Memory B cell (primary cell): ENCODE results near the gene TNFSF11.

ENCODE experiments used
- ATAC-seq: fragments of 150-1000 bp; cut with Tn5 transposase; 2 replicates; pipeline ENCODE4 v1.10.0; 2021; ENCODE audit warnings: low read depth, mild to moderate bottlenecking, moderate library complexity
- DNase-seq, 2 donors: peaks; one replicate each; pipeline ENCODE4 v3.0.0; 2022; ENCODE audit warnings: low spot score in 2 of 2
- H3K27ac Mint-ChIP-seq: one replicate; pipeline ENCODE4 v1.8.0; 2022; ENCODE audit warnings: mild to moderate bottlenecking, moderate library complexity, mixed read lengths
- H3K27me3 Mint-ChIP-seq: one replicate; pipeline ENCODE4 v1.8.0; 2022; ENCODE audit warnings: mixed read lengths
- H3K36me3 Mint-ChIP-seq: one replicate; pipeline ENCODE4 v1.8.0; 2022; ENCODE audit warnings: mild to moderate bottlenecking, mixed read lengths
- H3K4me1 Mint-ChIP-seq: one replicate; pipeline ENCODE4 v1.8.0; 2022; ENCODE audit warnings: mixed read lengths
- H3K4me3 Mint-ChIP-seq: one replicate; pipeline ENCODE4 v1.8.0; 2022; ENCODE audit warnings: mild to moderate bottlenecking, moderate library complexity, mixed read lengths
- H3K9me3 Mint-ChIP-seq: one replicate; pipeline ENCODE4 v1.8.0; 2022; ENCODE audit warnings: mixed read lengths

TNFSF11 gene

DNA sequence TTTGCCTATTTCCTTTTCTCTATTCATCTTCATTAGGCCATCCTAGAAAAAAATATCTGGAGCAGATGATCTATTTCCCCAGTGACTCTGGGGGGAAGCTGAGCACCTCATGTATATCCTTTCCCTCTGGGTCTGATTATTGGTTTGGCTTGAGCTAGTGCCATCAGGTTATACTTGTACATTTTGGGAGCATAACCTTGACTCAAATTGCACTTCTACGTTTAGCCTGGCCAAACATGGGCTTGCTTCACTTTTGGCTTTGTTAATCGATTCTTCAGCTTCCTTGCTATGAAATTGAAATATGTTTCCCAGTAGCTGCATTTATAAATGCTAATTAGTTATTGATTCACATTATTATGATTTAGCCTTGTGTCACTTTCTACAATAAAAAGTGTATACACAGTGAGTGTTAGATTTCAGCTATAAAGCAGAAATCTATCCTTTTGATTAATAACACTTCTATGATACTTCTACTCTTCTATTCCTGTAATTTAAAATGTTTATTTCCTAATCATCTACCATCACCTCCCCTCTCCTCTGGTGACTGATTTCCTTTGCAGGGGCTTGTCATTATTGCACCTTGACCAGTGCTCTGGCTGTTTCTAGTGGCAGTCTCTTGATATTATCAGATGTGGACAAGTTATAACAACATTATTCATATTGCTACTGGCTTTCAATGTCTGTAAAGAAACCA is 37.3 kb downstream of the TNFSF11 start:
- Mint-ChIP-seq H3K27ac (no peak overlapping the region), H3K9me3 (no peaks in the 10 kb centered on the region), H3K36me3 (no peaks in the 10 kb centered on the region), H3K4me3 (no peak overlapping the region), H3K27me3 (peaks cover 4% of the 10 kb centered on the region), H3K4me1 (peaks cover 2% of the 10 kb centered on the region)
- ATAC-seq (no peak), DNase-seq (no peak)

DNA sequence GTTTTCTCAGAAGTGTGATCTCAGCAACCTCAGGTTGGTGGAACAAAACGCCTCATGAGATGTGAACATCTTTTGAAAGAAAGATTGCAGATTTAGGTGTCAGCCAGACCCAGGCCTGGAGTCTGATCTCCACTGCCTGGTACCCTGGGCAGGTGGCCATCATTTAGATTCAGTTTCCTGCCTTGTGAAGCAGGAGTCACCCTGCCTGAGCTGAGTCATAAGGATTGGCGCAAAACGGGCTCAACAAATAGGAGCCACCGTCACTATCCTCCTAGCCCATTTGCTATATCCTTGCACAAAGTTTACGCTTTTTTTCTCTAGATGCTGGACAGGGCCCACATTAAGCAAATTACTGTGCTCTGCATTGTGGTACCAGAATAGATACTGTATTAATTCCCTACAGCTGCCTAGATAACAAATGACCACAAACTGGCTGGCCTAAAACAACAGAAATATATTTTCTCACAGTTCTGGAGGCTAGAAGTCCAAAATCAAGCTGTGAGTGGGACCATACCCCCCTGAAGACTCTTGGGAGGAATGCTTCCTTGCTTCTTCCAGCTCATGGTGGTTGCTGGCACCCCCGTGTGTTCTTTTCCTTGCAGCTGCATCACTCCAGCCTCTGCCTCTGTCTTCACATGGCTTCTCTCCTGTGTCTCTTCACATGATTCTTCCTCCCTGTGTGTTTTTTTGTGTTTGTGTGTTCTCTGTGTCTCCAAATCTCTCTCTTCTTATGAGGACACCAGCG is 38.2 kb downstream of the TNFSF11 start:
- DNase-seq = no peak
- Mint-ChIP-seq H3K36me3 (no peaks in the 10 kb centered on the region), H3K4me1 (no peaks in the 10 kb centered on the region), H3K9me3 (no peaks in the 10 kb centered on the region), H3K4me3 (no peak overlapping the region), H3K27ac (no peak overlapping the region), H3K27me3 (peaks cover 4% of the 10 kb centered on the region)
- no peak for ATAC-seq

DNA sequence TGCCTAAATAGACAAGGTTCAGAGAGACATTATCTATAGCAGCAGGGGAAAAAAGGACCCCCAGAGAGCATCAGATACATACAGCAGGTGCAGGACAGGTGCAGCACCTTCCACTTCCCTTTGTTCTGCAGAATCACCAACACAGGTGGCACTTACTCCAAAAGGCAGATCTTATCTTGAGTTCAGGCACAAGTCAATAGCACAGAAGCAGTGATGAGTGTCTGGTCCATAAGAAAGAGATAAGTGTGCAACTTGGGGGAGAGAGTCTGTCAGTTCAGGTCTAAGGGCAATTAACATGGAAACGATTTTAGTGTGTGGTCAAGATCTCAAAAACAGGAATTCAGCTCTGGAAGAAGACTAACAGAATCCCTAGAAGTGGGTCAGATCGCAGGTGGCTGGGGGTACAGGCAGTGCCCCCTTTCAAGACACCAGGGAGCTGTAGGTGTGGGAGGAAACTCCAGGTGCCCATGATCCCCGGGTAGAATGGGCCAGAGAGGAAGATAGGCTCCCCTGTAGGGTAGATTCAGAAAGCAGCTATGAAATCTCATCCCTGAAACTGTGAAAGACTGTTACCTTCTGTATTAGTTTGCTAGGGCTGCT is 40.6 kb downstream of the TNFSF11 start:
- Mint-ChIP-seq H3K4me1 (no peaks in the 10 kb centered on the region), H3K4me3 (no peak overlapping the region), H3K36me3 (no peaks in the 10 kb centered on the region), H3K27ac (no peak overlapping the region), H3K27me3 (peaks cover 2% of the 10 kb centered on the region), H3K9me3 (no peaks in the 10 kb centered on the region)
- DNase-seq (no peak), ATAC-seq (no peak)

DNA sequence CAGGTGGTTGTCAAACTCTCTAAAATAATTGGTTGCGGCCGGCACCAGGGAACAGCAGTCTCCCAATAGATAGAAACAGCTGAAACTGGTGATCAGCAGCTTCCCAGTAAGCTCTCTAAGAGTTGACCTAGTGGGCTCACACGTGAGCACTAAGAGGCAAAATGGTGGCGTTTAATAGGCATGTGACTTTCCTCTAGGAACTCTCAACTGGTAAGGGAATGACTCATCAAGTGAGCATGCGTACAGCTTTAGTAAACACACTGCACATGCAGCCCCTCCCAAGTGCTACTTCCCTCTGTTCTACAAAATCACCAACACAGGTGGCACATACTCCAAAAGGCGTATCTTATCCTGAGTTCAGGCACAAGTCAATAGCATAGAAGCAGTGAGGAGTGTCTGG is 41.7 kb downstream of the TNFSF11 start:
- no peak for DNase-seq
- Mint-ChIP-seq H3K36me3 (no peaks in the 10 kb centered on the region), H3K4me1 (no peaks in the 10 kb centered on the region), H3K27me3 (peaks cover 2% of the 10 kb centered on the region), H3K27ac (no peak overlapping the region), H3K9me3 (no peaks in the 10 kb centered on the region), H3K4me3 (no peak overlapping the region)
- no peak for ATAC-seq

DNA sequence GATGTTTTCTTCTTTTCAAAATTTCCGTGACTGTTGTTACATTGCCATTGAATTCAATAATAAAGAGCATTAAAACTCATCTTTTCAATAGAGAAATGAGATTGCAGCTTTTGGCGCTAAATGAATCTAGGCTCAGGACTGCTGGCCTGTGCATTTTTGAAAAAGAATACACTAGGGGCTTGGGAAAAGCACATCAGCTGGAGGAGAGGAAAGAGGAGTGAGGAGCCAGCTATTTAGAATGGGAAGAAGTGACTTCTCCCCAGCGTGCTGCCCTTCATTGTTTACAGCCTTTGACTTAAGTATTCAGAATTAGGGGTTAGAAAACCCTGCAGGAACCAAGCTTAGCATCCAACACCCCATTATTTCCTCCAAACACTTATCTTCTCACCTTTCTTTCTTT is 43.3 kb downstream of the TNFSF11 start:
- H3K36me3 Mint-ChIP-seq = no peaks in the 10 kb centered on the region
- ATAC-seq (no peak), DNase-seq (no peak)
- H3K27ac Mint-ChIP-seq = no peak overlapping the region
- no peaks in the 10 kb centered on the region for H3K4me1 Mint-ChIP-seq
- H3K4me3 Mint-ChIP-seq = no peak overlapping the region
- H3K9me3 Mint-ChIP-seq = no peaks in the 10 kb centered on the region
- peaks cover 2% of the 10 kb centered on the region for H3K27me3 Mint-ChIP-seq

DNA sequence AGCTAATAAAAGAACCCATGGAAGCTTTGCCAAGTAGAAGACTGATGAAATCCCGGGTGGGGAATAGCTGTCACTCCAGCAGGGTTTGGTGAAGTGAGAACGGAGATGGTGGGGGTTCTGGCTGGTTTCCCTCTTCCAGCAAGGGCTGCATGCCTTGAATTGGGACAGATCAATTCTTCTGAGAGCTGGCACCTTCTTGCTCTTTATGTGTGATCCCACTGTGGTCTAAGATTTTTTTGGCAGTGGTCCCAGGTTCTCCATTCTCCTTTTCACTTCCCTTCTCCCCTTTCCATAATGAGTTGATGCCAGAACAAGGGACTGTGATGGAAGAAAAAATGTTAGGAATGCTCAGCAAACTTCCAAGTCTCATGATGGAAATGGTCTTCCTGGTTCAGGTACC is 50.0 kb downstream of the TNFSF11 start:
- Mint-ChIP-seq H3K27me3 (peaks cover 4% of the 10 kb centered on the region), H3K9me3 (no peaks in the 10 kb centered on the region), H3K4me3 (no peak overlapping the region), H3K36me3 (no peaks in the 10 kb centered on the region), H3K27ac (no peak overlapping the region), H3K4me1 (no peaks in the 10 kb centered on the region)
- no peak for DNase-seq
- no peak for ATAC-seq

DNA sequence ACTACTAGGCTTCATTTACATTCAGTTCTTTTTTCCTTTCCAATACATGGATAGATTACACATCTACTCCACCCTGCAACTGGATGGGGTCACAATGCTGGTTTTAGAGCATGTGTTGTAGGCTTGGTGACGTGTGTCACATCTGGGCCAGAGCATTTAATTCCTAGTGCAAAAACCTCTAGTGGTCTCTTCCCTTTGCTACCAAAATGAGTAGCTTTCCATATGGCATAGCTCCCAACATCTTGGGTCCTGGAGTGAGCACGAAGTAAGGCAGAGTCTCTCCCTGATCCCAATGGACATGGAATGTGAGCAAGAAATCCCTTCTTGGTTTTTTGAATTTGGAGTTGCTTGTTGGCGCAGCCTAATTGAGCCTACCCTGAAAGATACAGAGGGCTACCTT is 51.7 kb downstream of the TNFSF11 start:
- no peaks in the 10 kb centered on the region for H3K36me3 Mint-ChIP-seq
- peaks cover 4% of the 10 kb centered on the region for H3K27me3 Mint-ChIP-seq
- no peak for ATAC-seq
- no peaks in the 10 kb centered on the region for H3K4me1 Mint-ChIP-seq
- H3K4me3 Mint-ChIP-seq = no peak overlapping the region
- H3K9me3 Mint-ChIP-seq = no peaks in the 10 kb centered on the region
- no peak for DNase-seq
- H3K27ac Mint-ChIP-seq = no peak overlapping the region

DNA sequence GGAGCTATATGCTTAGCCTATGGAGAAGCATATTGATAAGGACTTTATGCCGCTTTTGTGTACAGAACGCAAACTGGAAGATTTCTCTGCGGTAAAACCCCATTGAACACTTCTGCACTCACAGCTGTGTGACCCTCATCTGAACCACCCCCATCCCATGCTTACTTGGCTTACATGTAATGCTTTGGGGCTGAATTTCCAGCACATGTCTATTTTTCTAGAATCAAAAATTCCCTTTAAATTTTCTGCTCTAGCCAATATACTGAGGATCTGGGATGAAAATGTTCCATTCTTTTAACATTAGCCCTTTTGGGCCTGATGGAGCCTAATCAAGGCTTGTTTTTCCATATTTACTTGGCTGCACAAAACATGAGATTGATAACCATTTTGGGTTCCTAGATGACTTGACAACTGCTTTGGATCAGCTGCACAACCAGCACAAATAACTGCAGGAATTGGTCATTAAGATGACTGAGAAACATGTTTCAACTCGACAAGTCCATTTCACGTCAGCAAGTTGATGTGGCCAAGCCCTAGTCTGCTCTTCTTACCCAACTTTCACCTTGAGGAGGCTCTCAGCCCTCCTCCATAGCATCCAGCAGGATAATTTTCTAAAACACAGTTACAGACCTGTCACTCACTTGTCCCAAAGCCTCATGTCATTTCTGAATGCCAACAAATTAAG is 52.4 kb downstream of the TNFSF11 start:
- no peak overlapping the region for H3K27ac Mint-ChIP-seq

DNA sequence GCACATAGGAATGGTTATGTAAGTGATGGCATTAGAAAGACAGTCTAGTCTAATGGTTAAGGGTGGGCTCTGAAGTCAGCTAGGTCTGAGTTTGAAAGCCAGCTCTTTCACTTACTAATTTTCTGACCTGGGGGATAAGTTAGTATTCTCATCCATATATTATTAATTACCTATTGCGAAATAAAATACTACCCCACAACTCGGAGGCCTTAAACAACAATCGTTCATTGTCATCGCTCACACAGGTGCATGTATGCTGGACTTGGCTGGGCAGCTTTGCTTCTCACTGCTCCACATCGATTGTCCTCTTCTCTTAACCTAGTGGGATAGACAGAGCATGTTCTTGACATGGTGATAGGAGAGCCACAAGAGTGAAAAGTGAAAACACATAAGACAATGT is 54.7 kb downstream of the TNFSF11 start:
- Mint-ChIP-seq H3K36me3 (no peaks in the 10 kb centered on the region), H3K4me3 (no peak overlapping the region), H3K27ac (no peak overlapping the region), H3K4me1 (no peaks in the 10 kb centered on the region), H3K9me3 (no peaks in the 10 kb centered on the region), H3K27me3 (peaks cover 4% of the 10 kb centered on the region)
- DNase-seq (no peak), ATAC-seq (no peak)

More for the DNA sequence above, 52.4 kb downstream of the TNFSF11 start:
- ATAC-seq (no peak), DNase-seq (no peak)
- H3K4me3 Mint-ChIP-seq = no peak overlapping the region
- H3K9me3 Mint-ChIP-seq = no peaks in the 10 kb centered on the region
- no peaks in the 10 kb centered on the region for H3K36me3 Mint-ChIP-seq
- H3K4me1 Mint-ChIP-seq = no peaks in the 10 kb centered on the region
- H3K27me3 Mint-ChIP-seq = peaks cover 4% of the 10 kb centered on the region

DNA sequence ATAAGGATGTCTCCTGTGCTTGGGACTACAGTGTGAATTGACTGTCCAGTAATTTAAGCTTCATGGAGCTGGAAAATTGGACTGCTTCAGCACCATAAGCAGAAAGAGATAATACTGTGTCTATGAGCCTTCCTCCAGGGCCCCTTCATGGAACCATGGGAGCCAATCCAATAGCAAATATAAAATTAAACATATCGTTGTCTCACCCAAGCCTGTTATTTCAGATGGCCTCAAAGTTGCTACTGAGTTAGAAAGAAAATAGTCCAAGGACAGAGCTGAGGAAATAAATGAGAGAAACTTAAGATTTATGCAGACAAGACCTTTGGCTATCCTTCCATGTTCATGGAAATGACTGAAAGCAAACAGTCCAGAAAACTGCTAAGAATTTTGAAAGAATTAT is 57.2 kb downstream of the TNFSF11 start:
- no peak overlapping the region for H3K27ac Mint-ChIP-seq
- no peaks in the 10 kb centered on the region for H3K36me3 Mint-ChIP-seq

DNA sequence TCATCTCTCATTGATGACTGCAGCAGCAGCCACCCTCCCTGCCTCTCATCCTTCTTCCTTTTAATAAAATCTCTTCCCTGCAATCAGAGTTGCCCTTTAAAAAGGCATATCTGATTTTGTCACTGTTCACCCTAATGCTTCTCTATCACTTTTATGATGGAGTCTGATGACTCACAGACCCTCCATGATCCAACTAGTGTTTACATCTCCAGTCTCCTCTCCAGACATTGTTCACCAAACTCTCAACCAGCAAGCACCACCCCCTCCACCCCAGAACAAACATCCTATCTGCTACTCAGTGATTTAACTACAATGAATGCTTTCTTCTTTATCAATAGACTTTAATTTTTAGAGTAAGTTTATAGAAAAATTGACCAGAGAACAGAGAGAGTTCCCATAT is 59.5 kb downstream of the TNFSF11 start:
- ATAC-seq (no peak), DNase-seq (no peak)
- H3K27ac Mint-ChIP-seq = no peak overlapping the region
- no peaks in the 10 kb centered on the region for H3K4me1 Mint-ChIP-seq
- no peak overlapping the region for H3K4me3 Mint-ChIP-seq
- H3K36me3 Mint-ChIP-seq = no peaks in the 10 kb centered on the region
- H3K9me3 Mint-ChIP-seq = no peaks in the 10 kb centered on the region
- H3K27me3 Mint-ChIP-seq = peaks cover 2% of the 10 kb centered on the region

More for the DNA sequence above, 57.2 kb downstream of the TNFSF11 start:
- DNase-seq (no peak), ATAC-seq (no peak)
- no peaks in the 10 kb centered on the region for H3K4me1 Mint-ChIP-seq
- no peak overlapping the region for H3K4me3 Mint-ChIP-seq
- no peaks in the 10 kb centered on the region for H3K9me3 Mint-ChIP-seq
- peaks cover 5% of the 10 kb centered on the region for H3K27me3 Mint-ChIP-seq

DNA sequence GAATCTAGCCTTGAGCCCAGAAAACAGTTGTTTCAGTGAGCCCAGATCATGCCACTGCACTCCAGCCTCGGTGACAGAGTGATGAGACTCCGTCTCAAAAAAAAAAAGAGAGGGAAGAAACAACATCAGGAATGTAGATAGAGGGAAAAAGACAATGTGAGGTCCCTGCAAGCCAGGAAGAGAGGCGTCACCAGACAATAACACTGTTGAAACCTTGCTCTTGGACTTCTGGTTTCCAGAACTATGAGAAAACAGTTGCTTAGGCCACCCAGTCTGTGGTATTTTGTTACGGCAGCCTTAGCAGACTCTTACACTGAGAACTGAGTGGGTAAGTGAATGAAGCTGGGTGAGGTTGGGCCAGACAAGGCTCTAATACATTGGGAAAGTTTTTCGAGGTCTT is 64.1 kb downstream of the TNFSF11 start:
- peaks cover 2% of the 10 kb centered on the region for H3K27me3 Mint-ChIP-seq
- no peaks in the 10 kb centered on the region for H3K4me1 Mint-ChIP-seq
- no peak for DNase-seq
- no peak overlapping the region for H3K27ac Mint-ChIP-seq
- peaks cover 11% of the 10 kb centered on the region for H3K9me3 Mint-ChIP-seq
- H3K36me3 Mint-ChIP-seq = no peaks in the 10 kb centered on the region
- H3K4me3 Mint-ChIP-seq = no peak overlapping the region
- no peak for ATAC-seq

DNA sequence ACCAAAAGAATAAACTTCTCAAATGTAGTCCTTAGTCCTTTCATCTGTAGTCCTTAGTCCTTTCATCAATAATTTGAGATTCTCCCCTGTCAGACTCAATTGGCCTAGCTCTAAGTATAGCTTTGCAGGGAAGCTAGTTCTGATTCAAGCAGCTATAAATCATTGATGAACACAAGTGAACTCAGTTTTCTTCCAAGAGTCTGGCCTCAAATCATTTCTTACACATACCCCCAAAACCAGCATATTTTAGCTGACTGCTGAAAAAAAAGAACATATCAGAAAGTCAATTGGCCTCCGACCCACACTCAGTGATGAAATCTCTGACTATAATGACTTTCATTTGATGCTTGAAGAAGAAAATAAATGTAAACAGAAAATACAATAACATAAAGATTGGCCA is 64.9 kb downstream of the TNFSF11 start:
- H3K4me1 Mint-ChIP-seq = no peaks in the 10 kb centered on the region
- peaks cover 2% of the 10 kb centered on the region for H3K27me3 Mint-ChIP-seq
- no peak overlapping the region for H3K27ac Mint-ChIP-seq
- H3K4me3 Mint-ChIP-seq = no peak overlapping the region
- H3K9me3 Mint-ChIP-seq = peaks cover 11% of the 10 kb centered on the region
- no peaks in the 10 kb centered on the region for H3K36me3 Mint-ChIP-seq
- ATAC-seq (no peak), DNase-seq (no peak)

DNA sequence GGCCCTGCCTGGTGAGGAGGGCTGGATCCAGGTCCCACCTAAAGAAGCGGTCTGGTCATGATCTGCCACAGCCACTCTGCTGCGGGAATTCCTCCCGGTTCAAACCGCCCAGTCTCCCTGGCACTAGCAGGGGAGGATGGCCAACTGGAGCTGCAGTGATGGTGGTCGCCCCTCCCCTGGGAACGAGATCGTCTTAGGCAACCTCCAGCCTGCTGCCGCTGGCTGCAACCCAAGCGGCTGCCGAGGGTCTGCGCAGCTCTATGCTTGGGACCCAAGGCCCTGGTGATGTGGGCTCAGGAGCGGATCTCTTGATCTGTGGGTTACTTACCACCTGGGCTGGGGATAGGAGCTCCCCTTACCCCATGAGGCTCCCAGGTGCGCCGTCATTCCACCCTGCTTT is 69.1 kb downstream of the TNFSF11 start:
- Mint-ChIP-seq H3K27me3 (peaks cover 3% of the 10 kb centered on the region), H3K4me3 (no peak overlapping the region), H3K27ac (no peak overlapping the region), H3K36me3 (peaks cover 2% of the 10 kb centered on the region), H3K4me1 (no peaks in the 10 kb centered on the region), H3K9me3 (peaks cover 11% of the 10 kb centered on the region)
- DNase-seq = no peak
- no peak for ATAC-seq
